RWPE2 (cell line): ENCODE measurements around the gene CEP112.

Source experiments
- ATAC-seq: fragments of 200-7000 bp; cut with Tn5 transposase; 3 replicates; pipeline ENCODE4 v1.9.1; 2021; ENCODE audit warnings: low read depth
- DNase-seq: peaks from one replicate; pipeline ENCODE4 v3.0.0-alpha.2; 2020; ENCODE audit warnings: low spot score
- H3K27ac ChIP-seq: fragments of 450-650 bp; 2 replicates; pipeline ENCODE4 v1.5.1; 2017; ENCODE audit warnings: mild to moderate bottlenecking; ENCODE audit not compliant: poor library complexity, severe bottlenecking
- H3K27me3 ChIP-seq: fragments of 250-450 bp; sonication (Bioruptor Pico); 2 replicates; pipeline ENCODE4 v1.5.1; 2021; ENCODE audit warnings: mild to moderate bottlenecking, moderate library complexity; ENCODE audit not compliant: insufficient read depth, poor library complexity, severe bottlenecking
- H3K36me3 ChIP-seq: fragments of 250-450 bp; sonication (Bioruptor Pico); 2 replicates; pipeline ENCODE4 v1.5.1; 2020; ENCODE audit warnings: low read depth, mild to moderate bottlenecking, moderate library complexity
- H3K4me1 ChIP-seq: fragments of 250-450 bp; sonication (Bioruptor Pico); 2 replicates; pipeline ENCODE4 v1.5.1; 2021; ENCODE audit warnings: mild to moderate bottlenecking, moderate library complexity; ENCODE audit not compliant: insufficient read depth, poor library complexity, severe bottlenecking
- H3K4me3 ChIP-seq: fragments of 250-450 bp; sonication (Bioruptor Pico); 2 replicates; pipeline ENCODE4 v1.5.1; 2021; ENCODE audit warnings: mild to moderate bottlenecking, moderate library complexity; ENCODE audit not compliant: severe bottlenecking
- H3K9me3 ChIP-seq: fragments of 250-450 bp; sonication (Bioruptor Pico); 2 replicates; pipeline ENCODE4 v1.5.1; 2021; ENCODE audit warnings: mild to moderate bottlenecking, moderate library complexity; ENCODE audit not compliant: severe bottlenecking
- TF ChIP-seq, protein P1 (sequence below): fragments of 450-650 bp; IDR thresholded peaks from one replicate; pipeline ENCODE4 v1.5.1; 2017; ENCODE audit warnings: mild to moderate bottlenecking, moderate library complexity; ENCODE audit not compliant: poor library complexity, severe bottlenecking

Gene CEP112

DNA sequence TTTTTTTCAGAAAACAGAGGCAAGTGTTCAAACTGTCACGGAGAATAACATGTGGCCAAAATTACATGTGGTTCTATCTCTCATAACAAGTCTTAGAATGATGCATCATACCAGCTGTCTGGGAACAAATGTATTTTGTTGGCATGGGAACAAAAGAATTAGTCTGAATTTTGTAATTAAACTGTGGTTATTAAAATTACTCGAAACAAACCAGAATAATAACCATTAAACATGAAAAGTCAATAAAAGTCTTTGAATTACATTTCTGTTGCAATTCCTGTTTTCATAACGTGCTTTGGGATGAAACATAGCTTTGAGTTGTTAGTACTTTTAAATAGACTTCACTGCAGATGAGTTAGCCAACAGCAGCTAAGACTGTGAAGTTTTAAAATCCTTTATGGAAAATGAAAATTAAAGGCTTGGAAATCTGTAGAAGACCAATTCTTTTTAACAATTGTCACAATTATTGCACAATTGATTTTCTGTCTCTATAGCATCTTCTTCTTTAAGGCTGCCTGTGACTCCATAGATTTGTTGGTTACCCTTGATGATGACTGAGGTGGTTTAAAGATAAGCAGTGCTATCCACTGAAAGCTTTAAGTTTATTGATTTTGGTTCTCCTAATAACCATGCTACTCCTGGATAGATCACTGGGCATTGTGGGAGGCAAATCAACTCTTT, 512.6 kb downstream of the CEP112 start:
- TF ChIP-seq, protein P1, sequence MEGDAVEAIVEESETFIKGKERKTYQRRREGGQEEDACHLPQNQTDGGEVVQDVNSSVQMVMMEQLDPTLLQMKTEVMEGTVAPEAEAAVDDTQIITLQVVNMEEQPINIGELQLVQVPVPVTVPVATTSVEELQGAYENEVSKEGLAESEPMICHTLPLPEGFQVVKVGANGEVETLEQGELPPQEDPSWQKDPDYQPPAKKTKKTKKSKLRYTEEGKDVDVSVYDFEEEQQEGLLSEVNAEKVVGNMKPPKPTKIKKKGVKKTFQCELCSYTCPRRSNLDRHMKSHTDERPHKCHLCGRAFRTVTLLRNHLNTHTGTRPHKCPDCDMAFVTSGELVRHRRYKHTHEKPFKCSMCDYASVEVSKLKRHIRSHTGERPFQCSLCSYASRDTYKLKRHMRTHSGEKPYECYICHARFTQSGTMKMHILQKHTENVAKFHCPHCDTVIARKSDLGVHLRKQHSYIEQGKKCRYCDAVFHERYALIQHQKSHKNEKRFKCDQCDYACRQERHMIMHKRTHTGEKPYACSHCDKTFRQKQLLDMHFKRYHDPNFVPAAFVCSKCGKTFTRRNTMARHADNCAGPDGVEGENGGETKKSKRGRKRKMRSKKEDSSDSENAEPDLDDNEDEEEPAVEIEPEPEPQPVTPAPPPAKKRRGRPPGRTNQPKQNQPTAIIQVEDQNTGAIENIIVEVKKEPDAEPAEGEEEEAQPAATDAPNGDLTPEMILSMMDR, result no peak
- no peaks in the 10 kb centered on the region for H3K27me3 ChIP-seq
- ATAC-seq (no peak), DNase-seq (no peak)
- no peaks in the 10 kb centered on the region for H3K36me3 ChIP-seq
- H3K4me1 ChIP-seq, result peaks cover 3% of the 10 kb centered on the region
- H3K9me3 ChIP-seq, result no peaks in the 10 kb centered on the region
- no peak overlapping the region for H3K27ac ChIP-seq
- H3K4me3 ChIP-seq, result no peak overlapping the region

DNA sequence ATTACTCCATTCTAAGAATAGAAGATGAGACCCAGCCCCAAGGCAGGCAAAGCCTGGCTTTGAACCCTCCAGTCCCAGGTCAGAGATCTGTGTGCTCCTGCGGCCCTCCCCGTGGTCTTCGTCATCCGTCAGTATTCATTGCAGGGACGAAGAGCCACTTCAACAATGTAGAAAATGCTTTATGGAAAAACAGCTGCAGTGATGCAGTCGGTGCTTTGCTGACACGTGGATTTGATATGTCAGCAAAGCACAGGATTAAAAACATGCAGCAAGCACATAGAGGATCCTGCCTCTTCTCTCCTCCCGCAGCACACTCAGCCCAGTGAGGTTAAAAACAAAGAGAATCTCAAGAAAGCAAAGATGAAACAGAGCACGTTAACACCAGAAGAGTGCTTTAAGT, 513.4 kb downstream of the CEP112 start:
- Histone ChIP-seq H3K27ac (no peak overlapping the region), H3K9me3 (no peaks in the 10 kb centered on the region), H3K4me3 (no peak overlapping the region), H3K36me3 (no peaks in the 10 kb centered on the region), H3K4me1 (peaks cover 3% of the 10 kb centered on the region), H3K27me3 (no peaks in the 10 kb centered on the region)
- ATAC-seq, result no peak
- TF ChIP-seq, protein P1, result no peak
- DNase-seq, result no peak

DNA sequence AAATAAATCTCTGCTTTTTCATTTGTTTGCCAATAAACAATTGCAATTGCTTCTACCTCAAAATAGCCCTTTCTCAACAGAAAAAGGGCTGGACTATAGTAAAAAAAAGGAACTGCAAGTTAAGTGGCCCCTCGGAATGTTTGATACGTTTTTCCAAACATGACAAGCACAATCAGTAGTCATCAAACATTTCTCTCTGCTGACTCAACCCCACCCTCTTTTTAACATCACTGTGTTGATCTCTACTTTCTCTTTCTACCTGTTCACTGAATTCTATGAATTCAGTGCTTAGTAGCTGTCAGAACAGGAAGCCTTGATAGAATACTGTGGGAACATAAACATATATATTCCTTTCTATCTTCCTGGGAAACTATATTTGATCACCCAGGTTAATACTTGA, 514.0 kb downstream of the CEP112 start:
- Histone ChIP-seq H3K9me3 (no peaks in the 10 kb centered on the region), H3K27ac (no peak overlapping the region), H3K27me3 (no peaks in the 10 kb centered on the region), H3K4me3 (no peak overlapping the region), H3K4me1 (peaks cover 3% of the 10 kb centered on the region), H3K36me3 (no peaks in the 10 kb centered on the region)
- no peak for DNase-seq
- 0 out of 3 replicates have a peak, but pooled peaks have one; percentile 38 for ATAC-seq
- TF ChIP-seq, protein P1, result no peak

DNA sequence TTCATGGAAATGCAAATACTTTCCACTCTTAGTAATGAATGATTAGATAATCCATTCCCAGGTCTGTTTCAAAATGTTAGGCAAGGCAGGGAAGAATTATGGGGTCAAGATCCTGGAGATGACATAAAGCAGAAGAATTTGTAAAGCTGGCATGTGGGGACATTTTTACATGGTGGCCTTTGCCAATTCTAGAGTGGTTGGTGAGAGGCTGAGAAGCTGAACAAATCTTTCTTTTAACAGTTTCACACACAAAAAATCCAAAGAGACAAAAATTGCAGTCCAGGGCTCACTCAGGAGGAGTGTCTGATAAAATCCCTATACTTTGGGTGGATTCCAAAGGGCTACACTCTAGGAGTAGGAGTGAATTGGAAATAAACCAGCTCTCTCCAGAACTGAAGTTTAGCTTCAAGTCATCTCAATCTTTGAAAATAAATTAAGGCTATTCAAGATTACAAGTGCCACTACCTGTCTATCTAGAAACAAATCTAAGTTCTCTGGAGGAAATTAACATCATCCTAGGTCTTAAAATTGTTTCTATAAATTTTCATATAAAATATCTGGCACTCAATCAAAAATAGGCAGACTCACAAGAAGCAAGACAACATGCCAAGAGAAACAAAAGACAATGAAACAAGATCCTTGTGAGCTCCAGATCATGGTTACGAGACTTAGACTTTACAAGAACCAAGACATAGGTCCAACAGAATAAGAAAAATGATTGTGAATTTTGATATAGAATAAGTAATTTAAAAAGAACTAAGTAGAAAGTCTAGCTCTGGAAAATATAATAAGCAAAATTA, 517.5 kb downstream of the CEP112 start:
- no peak overlapping the region for H3K4me3 ChIP-seq
- no peak for DNase-seq

More for the DNA sequence above, 517.5 kb downstream of the CEP112 start:
- H3K4me1 ChIP-seq, result peaks cover 3% of the 10 kb centered on the region
- TF ChIP-seq, protein P1, result no peak
- no peak for ATAC-seq
- H3K27ac ChIP-seq, result no peak overlapping the region
- no peaks in the 10 kb centered on the region for H3K9me3 ChIP-seq
- H3K36me3 ChIP-seq, result no peaks in the 10 kb centered on the region
- H3K27me3 ChIP-seq, result no peaks in the 10 kb centered on the region
